ENCODE results near the gene AKAP3.

The AKAP3 gene

DNA sequence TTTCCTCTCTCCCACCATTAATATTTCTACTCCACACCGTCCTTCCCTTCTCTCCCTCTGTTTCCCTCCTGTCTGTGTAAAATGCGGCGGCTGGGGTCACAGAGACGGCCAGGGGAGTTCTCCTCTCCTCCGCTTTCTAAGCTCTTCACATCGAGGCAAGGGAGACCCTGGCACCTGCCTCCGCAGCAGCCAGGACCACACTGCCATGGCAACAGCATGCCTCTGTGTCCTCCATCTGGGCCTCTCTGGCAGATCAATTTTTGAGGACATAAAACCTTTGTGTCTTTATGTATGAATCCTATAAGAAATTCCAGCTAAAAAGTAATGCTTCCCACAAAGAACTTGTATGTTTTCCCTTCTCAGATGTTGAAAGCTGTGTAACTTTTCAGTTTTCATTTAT is 45.4 kb downstream of the AKAP3 start:
- TF ChIP-seq, protein P1, sequence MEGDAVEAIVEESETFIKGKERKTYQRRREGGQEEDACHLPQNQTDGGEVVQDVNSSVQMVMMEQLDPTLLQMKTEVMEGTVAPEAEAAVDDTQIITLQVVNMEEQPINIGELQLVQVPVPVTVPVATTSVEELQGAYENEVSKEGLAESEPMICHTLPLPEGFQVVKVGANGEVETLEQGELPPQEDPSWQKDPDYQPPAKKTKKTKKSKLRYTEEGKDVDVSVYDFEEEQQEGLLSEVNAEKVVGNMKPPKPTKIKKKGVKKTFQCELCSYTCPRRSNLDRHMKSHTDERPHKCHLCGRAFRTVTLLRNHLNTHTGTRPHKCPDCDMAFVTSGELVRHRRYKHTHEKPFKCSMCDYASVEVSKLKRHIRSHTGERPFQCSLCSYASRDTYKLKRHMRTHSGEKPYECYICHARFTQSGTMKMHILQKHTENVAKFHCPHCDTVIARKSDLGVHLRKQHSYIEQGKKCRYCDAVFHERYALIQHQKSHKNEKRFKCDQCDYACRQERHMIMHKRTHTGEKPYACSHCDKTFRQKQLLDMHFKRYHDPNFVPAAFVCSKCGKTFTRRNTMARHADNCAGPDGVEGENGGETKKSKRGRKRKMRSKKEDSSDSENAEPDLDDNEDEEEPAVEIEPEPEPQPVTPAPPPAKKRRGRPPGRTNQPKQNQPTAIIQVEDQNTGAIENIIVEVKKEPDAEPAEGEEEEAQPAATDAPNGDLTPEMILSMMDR (IDR thresholded peaks at IDR 0.05) = no peak

DNA sequence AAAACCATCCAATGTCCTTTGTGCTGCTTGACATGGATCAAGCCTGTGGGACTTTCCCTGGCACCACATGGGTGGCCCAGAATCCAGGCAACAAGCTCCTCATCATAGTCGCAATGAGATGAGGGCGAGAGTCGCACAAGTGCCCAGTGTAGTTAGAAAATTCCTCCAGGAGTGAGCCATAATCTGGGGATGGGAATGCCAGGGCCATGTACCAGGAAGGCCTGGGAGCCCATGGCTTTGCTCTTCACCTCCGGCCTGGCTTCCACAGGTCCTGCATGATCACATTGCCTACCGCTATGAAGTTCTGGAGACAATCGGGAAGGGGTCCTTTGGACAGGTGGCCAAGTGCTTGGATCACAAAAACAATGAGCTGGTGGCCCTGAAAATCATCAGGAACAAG is 53.0 kb downstream of the AKAP3 start:
- TF ChIP-seq, protein P1 (IDR thresholded peaks at IDR 0.05) = no peak

DNA sequence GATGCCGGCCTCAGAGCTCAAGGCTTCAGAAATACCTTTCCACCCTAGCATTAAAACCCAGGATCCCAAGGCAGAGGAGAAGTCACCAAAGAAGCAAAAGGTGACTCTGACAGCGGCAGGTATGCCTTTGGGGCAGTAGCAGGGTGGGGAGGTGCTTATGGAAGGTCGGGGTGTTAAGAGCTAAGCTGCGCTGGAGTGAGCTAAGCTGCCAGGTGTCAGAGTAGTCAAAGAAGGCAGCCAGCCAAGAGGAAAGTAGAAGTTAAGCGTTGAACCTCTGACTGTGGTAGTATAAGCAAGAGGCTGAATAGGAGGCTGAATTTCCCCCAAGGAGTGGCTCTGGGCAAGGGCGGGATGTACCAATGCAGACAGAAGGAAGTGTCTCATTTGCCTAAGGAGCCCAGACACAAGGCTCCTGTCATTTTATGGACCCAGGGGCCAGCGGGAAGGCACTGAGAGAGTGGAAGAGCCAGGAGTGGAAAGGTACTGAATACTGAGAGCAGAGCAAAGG is 57.6 kb downstream of the AKAP3 start:
- TF ChIP-seq, protein P1 (IDR thresholded peaks at IDR 0.05) = no peak

DNA sequence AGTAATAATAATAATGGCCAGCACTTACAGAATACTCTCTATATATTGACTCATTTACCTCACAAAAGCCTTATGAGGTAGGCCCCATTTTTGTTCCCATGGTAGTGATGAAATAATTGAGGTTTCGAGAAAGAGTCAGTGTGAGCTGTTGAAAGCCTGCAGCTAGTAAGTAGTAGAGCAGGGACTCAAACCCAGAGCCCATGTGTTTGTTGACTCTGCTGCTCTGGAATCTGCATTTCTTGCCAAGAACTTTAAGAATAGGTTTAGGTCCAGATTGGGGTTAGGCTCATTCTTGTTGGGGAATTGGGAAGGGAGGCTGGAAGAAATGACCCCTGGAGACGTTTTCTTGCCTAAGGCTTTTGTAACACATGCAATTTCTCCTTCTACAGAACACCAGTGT is 58.9 kb downstream of the AKAP3 start:
- TF ChIP-seq, protein P1 (IDR thresholded peaks at IDR 0.05) = no peak

DNA sequence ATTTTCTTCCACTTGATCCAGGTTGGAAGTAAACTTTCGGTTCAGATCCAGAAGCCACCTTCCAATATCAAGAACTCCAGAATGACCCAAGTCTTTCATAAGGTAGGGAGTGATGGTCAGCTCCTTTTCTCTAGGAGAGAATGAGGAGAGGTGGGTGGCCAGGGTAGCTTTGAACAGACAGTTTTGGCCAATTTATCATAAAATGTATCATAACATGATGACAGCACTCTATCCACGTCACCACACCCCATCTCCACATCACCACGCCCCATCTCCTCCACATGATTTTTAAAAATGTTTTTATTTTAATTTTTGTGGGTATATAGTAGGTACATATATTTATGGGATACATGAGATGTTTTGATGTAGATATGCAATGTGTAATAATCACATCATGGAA is 59.9 kb downstream of the AKAP3 start:
- TF ChIP-seq, protein P1 (IDR thresholded peaks at IDR 0.05) = no peak

DNA sequence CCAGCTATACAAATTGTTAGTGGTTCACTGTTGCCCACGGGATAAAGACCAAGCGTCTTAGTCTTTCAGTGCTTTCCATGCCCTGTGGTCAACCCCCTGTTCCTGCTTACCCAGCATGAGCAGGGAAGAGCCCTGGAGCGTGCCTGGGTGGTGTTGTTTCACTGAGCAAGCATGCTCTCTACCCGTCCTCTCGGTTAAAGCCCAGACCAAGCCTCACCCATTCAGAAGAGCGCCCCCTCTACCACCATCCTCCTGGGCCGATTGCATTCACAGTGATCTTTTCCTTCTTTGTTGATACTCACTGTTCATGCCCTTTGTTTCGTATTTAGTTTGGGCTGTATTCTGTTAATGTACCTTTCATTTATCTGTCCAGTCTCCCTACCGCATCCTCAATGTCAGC is 61.7 kb downstream of the AKAP3 start:
- TF ChIP-seq, protein P1 (IDR thresholded peaks at IDR 0.05) = no peak

DNA sequence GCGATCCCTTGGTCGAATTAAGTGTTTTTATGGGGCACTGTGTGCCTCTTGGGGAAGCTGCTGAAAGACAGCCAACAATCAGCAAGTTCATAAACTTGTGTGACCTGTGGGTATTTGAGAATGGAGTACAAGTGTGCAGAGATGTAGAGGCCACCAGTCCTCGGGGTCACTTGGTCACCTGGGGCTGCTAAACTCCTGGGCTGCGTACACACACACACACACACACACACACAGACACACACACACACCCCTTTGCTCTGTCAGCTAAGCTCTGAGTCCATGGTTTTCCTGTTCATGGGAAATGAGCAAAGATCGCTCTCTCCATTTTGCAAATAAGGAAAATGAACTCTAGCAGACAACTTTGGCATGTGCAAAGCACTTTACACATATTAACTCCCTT is 62.4 kb downstream of the AKAP3 start:
- TF ChIP-seq, protein P1 (IDR thresholded peaks at IDR 0.05) = no peak

DNA sequence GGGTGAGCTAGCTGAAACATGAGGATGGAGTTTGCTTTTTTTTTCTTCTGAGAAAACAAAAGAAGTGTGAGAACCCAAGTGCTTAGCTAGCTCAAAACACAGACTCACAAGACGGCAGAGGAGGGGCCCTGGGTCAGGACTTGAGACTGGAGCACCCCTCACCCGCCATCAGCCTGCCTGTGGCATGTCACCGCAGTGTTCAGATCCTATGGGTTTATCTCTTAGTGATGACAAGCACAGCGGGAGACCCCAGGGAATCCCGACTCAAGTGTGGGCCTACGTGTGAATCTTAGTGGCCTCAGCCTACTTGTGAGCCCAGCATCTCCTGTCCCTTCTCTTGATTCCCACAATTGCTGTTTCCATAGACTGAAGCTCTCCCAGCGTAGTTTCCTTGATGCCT is 64.0 kb downstream of the AKAP3 start:
- TF ChIP-seq, protein P1 (IDR thresholded peaks at IDR 0.05) = no peak

All from LNCAP (cell line).